HTR-8/SVneo (cell line): Measurements from ENCODE around the gene HGFAC.
A peak's percentile ranks its signal among the peaks of the same experiment; 100 is the strongest.

Source experiments
- DNase-seq: peaks from one replicate; pipeline ENCODE4 v3.0.0; 2011; ENCODE audit warnings: low spot score, mixed read lengths; ENCODE audit not compliant: insufficient read length
- FAIRE-seq: peaks from 2 replicates; lab custom pipeline; 2011; peaks lifted over from hg19 to GRCh38; lab: Jason Lieb, UNC

The HGFAC gene

DNA sequence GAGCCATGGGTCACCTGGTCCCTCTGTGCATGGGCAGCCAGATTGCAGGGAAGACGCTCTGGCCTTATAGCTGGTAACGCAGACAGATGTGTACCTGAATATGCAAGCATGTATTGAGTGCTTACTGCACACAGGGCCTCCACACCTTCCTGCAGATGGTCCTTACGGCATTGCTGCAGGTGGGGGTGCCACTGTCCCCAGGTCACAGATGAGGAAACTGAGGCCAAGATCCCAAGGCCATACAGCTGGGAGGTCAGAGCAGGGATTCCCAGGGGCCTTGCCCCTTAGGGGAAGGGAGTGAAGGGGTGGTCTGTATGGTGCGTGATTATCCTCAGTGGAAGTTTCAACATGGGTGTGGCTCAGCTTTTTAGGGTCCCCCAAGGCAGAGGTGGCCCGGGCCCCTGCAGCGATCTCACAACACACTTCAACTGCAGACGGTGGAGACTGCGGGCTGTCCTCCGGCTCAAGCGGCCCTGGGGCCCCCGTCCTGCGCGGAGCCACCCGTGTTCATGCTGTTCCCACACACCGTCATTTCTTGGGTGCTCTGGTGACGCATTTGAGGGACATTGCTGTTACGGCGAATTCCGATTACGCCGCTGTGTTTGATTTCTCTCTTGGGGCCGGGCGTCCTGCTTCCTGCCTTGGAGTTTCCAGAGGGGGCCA is 29.5 kb downstream of the HGFAC start:
- no peak for DNase-seq
- no peak for FAIRE-seq

DNA sequence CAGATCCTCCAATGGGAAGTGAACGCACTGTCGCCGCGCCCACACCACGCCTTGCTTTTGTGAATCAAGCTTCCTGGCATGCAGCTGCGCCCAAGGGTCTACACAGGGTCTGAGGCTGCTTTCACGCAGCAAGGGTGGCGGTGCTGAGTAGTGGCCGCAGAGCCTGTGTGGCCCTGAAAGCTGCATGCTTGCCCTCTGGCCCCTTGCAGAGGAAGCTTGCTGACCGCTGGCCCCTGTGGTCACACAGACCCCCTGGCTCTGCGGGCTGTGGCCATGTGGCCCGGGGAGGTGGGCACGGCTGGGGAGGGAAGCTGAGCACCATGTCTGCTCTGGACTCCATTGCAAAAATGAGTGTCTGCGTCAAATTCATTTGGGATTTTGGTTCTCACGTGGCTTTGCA is 30.1 kb downstream of the HGFAC start:
- no peak for FAIRE-seq

DNA sequence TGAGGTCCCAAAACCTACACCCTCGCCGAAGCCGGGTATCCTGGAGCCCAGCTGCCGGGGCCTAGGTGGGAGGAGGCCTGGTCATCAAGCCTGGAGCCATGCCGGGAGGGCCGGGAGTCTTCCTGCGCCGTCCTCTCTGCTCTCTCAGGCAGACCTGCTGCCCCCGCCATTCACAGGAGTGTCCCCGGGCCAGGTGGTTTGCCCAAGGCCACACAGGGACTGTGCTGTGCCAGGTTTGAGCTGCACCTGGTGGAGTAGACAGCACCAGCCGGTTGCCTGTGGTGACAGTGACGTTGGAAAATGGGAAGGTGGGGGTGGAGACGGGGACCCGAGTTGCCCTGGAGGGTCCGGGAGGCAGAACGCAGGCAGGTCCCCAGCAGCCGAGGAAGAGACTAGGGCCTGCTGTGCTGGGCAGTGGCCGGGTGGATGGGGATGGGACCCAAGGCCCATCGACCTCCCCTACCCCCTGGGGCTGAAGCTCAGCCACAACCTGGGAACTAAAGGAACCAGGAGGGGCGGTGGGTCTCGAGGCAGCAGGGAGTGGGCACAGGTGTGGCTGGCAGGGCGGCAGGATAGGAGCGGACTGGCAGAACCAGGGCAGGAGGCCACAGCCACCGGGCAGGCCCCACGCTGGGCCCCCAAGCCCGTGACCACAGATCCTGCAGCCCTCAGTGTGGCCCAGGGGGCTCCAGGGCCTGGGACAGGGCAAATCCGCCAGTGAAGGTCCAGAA is 30.8 kb downstream of the HGFAC start:
- DNase-seq (no peak), FAIRE-seq (no peak)

More for the DNA sequence above, 30.1 kb downstream of the HGFAC start:
- DNase-seq = no peak

DNA sequence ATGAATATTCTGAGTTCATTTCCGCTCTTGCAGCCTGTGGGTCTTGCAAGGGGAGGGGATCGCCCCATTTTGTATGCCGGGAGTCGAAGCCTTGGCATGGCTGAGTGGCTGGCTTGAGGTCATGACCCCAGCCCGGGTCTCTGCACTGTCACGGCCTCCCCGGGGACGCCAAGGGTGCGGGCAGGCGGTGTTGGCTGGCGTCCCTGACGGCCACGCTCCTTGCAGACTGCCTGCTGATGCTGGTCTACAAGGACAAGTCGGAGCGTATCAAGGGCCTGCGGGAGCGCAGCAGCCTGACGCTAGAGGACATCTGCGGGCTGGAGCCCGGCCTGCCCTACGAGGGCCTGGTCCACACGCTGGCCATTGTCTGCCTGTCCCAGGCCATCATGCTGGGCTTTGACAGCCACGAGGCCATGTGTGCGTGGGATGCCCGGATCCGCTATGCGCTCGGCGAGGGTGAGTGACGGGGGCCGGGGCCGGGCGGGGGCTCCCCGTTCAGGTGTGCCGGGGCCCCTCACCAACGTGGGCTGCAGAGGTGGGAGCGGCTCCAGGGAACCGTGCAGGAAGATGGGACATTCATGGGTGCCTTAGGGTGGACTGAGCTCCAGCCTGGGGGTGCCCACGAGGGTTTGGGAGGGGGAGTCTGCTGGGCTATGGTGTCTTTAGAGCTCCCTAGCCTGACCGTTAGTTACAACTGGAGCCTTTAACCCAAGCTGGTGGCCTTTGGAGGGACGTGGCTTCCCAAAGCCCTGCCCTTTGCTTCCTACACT is 31.6 kb downstream of the HGFAC start:
- DNase-seq (no peak), FAIRE-seq (no peak)

DNA sequence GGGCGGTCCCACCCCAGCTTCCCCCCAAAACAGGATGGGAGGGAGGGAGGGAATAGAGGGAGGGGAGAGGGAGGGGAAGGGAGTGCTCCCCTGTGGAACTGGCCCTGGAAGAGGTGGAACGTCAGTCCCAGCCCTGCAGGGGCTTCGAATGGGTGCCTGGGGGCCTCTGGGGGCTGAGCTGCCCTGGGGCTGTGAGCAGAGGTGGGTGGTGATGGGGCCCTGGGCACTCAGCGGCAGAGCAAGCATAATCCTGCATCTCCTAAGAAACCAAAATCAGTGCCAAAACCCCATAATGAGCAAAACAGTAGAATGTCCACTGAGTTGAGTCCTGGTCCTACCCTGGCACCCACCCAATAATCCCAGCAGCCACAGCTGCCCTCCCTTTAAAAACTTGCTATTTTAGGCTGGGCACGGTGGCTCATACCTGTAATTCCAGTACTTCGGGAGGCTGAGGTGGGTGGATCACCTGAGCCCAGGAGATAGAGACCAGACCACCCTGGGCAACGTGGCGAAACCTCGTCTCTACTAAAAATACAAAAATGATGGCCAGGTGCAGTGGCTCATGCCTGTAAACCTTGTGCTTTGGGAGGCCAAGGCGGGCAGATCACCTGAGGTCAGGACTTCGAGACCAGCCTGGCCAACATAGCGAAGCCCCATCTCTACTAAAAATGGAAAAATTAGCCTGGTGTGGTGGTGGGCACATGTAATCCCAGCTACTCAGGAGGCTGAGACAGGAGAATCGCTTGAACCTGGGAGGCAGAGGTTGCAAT is 32.4 kb downstream of the HGFAC start:
- DNase-seq = no peak
- FAIRE-seq = no peak

DNA sequence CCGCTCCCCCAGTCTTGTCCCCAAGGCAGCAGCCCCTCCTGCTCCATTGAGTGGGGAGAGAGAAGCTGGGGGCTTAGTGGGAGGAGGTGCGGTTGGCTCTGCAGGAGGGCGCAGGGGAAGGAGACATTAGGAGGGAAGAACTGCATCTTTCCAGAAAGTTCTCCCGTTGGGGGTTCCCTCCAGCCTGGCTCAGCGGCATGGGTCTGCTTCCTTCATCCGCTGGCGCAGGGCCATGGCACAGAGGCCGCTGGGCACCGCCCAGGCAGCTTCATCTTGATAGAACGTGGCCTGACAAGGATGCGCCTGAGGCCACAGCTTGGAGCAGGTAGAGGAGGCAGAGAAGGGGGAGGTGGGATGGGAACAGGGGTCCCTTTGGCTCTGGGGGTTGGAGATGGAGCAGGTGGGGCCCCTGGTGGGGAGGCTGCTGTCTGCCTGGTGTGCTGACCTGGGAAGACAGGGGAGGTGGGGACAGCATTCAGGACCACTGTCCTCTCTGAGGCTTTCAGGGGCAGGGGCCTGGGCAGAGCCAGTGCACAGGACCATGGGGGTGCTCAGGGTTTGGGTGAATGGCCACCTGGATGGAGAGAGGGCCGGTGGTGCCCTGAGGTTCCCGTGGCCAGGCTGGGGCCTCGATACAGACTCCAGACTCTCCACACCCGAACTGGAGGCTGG is 33.4 kb downstream of the HGFAC start:
- FAIRE-seq (no peak), DNase-seq (no peak)

DNA sequence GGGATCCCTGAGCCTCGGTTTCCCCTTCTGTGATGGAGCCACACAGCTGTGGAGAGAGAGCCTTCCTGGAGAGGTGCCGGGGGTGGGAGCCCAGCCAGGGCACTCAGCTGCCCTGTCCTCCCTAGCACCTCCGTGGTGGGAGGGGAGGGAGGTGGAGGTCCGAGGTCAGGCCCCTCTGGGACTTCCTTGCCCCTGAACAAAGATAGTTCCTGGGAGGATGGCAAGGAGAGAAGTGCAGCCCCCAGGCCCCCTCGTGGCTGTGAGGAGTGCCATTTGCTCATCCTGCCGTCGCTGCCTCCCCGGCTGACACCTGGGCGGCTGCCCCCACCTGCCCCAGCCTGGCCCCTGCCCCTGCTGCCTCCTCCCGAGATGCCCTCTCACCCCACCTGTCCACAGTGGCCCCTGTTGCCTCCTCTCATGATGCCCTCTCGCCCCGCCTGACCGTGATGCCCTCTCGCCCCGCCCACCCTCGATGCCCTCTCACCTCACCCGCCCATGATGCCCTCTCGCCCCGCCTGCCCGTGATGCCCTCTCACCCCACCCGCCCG is 34.0 kb downstream of the HGFAC start:
- DNase-seq (no peak), FAIRE-seq (no peak)

DNA sequence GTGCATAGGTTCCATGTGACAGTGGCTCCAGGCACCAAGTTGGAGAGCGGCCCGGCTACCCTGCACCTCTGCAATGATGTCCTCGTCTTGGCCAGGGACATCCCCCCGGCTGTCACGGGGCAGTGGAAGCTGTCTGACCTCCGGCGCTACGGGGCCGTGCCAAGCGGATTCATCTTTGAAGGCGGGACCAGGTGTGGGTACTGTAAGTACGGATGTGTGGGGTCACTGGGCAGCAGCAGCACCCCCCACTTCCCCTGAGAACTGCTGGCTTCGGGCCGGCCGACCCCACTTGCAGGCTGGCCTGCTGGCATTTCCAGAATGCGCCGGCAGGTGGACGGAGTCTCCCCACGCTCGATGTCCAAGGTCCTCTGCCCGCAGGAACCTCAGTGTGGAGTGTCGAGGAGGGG is 34.6 kb downstream of the HGFAC start:
- no peak for DNase-seq
- FAIRE-seq = no peak

DNA sequence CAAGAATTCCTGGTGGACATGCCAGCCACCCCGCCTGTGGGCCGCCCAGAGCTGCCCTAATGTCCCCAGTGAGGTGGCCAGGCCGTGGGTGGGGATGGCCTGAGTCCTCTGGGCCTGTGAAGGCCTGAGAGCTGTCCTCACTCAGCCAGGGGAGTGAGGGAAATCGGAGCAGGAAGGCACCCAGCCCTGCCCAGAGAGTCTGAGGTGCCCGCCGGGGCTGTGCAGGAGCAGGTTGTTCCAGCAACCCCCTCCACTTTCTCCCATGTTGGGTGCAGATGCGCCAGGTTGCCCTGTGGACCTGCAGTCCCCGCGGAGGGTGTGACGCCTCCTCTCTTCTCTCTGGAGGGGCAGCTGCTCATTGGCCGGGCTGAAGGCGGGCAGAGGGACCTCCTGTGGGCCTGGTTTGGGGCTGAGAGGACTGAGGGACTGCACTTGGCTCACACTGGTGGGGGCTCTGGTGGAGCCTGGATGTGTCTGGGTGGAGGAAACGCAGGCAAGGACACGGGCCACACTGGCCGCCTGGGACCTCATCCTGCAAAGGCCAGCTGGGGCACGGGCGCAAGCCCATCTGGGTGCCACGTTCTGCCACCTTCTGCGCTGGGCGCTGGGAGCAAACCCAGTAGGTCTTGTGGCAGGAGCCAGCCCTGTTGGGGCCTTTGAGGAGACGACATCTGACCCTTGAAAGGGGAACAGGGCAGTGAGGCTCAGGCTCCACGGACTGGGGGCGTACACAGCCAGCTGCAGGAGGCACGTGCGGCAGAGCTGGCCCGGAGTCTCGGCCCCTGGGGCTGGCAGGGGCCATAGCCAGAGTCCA is 35.4 kb downstream of the HGFAC start:
- no peak for FAIRE-seq
- no peak for DNase-seq

DNA sequence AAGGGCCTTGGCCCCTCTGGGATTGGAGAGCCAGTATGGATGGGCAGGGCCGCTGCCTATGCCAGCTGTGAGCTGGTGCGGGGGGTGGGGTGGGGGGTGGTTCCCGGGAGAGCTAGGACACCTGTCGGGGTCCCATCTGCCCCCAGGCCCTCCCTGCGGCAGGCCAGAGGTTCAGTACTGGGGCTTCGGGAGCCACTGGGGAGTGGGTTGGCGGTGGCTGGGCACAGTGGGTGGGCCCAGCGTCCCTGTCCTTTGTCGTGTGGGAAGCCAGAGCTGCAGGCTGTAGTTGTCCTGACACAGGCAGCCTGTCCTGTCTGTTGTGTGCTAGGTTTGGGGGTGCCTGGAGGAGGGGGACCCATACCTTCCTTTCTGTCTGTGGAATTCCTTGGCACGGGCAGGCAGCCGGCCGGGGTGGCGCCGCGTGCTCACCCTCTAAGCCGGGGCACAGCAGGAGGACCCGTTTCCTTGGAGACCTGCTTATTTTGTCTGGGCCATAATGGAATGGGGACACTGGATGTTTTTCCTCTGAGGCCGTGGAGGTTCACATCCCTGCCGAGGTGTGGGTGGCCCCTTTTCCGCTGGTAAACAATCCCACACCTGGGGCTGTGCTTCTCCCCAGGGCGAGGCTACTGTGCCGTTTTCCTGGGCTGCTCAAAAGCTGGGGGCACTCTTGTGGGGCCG is 36.1 kb downstream of the HGFAC start:
- no peak for DNase-seq
- FAIRE-seq = no peak

DNA sequence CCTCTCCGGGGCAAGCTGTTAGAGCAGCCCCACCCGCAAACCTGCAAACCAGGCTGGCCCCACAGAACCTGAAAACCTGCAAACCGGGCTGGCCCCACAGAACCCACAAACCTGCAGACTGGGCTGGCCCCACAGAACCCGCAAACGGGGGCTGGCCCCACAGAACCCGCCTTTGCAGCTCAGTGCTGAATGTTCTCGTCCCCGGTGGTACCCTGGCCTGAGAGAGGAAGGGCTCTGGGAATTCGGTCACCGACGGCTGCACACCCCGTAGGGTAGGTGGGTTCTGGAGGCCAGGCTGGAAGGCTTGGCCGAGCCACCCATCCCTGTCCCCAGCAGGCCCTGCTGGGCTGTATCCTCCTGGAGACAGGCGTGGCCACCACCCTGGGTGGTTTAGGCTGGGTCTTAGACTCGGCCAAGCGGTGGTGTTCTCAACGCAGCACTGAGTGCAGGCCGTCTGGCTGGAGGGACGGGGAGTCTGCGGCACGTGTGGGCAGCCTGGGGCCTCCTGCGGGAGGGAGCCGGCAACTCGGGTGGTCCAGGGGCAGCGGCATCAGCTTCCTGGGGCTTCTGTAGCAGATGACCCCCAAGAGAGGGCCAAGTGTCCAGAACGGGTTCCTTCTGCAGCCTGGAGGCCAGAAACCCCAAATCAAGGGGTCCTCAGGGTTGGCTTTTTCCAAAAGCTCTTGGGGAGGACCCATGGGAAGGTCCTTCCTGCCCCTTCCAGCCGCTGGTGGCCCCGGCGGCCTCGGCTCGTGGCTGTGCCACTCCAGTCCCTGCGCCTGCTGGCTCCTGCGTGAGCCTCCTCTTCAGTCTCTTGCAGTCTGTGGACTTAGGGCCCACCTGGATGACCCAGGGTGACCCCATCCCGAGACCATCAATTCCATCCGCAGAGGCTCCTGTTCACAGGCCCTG is 36.9 kb downstream of the HGFAC start:
- FAIRE-seq = no peak
- no peak for DNase-seq

DNA sequence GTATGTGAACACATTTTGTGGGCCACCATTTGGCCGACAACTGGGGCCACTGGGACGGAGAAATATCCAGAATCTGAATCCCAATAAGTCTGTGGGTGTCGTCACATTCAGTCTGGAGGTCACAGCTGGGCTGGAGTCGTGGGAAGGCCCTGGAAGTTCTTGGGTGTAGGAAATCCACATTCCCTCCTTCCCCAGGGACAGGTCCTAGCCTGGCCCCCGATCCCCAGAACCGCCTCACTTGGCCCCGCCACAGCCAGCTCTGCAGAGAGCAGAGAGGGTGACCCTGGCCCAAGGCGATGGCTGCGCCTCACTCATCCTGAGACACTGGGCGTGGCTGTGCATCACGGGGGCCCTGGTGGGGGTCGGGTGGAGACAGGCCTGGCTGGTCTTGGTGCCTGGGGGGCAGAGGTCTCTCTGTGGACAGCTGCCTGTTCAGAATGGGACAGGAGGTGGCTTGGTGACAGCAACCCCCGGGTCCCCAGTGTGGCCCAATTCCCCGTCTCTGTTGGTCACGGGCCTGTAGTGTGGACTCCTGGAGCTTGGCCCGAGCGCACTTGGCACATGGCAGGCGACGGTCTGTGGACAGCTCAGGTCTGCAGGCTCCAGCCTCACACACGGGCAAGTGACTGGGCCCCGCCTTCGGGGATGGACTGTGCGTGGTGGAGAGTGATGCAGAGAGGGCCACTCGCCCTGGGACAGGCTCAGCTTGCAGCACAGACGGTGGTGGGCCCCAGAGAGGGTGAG is 37.8 kb downstream of the HGFAC start:
- no peak for DNase-seq
- FAIRE-seq = no peak

DNA sequence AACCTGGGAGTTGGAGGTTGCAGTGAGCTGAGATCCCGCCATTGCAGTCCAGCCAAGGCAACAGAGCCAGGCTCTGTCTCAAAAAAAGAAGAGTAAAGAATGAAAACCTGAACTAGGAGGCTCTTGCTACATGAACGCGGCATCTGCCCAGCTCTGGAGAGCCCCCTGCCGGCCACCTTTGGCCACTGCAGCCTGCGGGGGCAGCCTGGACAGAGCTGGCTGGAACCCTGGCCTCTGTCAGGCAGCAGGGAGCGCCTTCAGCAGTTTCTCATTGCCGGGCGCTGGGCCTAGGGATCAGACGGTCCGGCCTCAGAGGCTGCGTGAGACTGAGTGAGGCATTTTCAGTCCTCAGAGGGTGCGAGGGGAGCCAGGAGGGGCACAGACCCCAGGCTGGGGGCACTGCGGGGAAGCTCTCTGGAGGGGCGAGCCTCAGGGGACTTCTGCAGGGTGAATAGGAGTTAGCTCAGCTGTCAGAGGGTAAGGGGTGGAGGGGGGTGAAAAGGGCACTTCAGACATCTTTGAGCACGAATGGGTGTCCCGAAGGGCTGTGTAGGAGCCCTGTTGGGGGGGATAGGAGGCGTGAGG is 38.9 kb downstream of the HGFAC start:
- DNase-seq (peak; percentile 90), FAIRE-seq (no peak)

DNA sequence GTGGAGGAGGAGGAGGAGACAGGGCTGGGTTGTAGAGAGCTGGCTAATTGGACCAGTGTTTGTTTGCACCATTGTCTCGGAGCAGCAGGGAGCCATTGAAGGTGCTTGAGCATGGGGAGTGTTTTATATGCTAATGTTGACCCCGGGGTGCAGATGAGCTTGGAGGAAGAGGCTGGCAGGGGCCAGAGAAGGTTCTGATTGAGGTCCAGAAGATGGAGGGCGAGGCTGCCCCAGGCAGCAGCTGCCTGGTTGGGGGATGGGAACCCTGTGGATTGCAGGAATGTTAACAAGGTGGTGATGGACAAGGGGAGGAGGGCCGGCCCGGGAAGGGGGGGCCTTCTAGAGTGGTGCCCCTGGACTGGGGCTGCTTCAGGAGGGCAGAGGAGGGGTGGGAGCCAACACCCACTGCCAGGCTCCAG is 39.4 kb downstream of the HGFAC start:
- FAIRE-seq = no peak
- DNase-seq = no peak

DNA sequence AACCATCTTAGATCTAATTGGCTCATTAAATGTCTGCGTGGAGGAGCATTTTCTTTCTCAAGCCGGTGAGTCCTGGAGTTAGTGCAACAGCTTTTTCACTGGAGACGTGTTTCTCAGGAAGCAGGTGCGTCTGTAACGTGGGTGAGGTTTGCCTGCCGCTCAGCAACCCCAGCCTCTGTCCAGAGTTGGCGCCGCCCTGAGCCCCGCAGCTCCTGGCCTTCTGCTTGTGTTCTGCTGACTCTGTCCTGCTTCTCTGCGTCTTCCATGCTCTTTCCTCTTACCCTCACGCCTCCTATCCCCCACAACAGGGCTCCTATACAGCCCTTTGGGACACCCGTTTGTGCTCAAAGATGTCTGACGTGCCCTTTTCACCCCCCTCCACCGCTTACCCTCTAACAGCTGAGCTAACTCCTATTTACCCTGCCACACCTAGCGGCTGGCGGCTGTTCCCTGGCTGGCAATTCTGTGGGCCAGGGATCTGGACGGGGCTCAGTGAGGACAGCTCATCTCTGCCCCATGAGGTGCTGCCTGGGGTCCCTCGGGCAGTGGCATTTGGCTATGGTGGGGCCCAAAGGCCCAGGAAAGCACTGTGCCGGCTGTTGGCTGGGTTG is 40.1 kb downstream of the HGFAC start:
- FAIRE-seq = no peak
- no peak for DNase-seq

DNA sequence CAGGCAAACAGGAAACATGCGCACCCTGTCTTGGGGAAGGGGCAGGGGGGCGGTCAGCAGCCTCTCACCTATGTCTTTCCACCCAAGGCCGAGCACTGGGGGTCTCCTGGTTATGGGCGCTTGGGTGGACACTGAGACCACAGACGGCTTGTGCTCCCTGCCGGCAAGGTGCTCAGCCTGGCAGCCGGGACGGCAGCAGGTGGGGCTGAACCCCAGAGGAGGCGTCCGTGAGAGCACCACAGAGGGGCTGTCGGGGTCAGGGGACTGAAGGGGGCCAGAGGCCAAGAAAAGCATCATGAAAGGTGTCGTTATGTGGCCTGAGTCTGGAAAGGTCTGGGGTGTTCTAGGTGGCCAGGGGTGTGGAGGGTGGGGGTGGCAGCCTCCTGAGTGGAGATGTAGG is 40.9 kb downstream of the HGFAC start:
- no peak for FAIRE-seq
- no peak for DNase-seq
